ENCODE measurements around the gene LY6G6C.

Gene LY6G6C

GRCh38 chr6:31691564-31692108 lies 29.9 kb downstream of the LY6G6C start:
- Histone ChIP-seq H3K27me3 (ENCODE audit: insufficient read depth, low read length) (no peaks in the 10 kb centered on the region), H3K4me1 (ENCODE audit: insufficient read depth, low read length, severe bottlenecking) (peaks cover 8% of the 10 kb centered on the region), H2AFZ (ENCODE audit: low read length) (no peak overlapping the region), H3K36me3 (ENCODE audit: insufficient read depth, low read length) (peaks cover 70% of the 10 kb centered on the region), H3F3A (ENCODE audit: insufficient read depth, low read length) (no peaks in the 10 kb centered on the region), H3K9ac (ENCODE audit: low read length) (no peak overlapping the region), H3K27ac (ENCODE audit: low read depth, low read length, poor library complexity, severe bottlenecking) (no peak overlapping the region), H4K20me1 (ENCODE audit: insufficient read depth, low read length) (no peaks in the 10 kb centered on the region), H3K9me3 (ENCODE audit: low read length) (no peaks in the 10 kb centered on the region), H3K9me2 (ENCODE audit: low read depth, low read length) (no peaks in the 10 kb centered on the region), H3K4me3 (ENCODE audit: low read depth, low read length, poor library complexity, severe bottlenecking) (no peak overlapping the region), H3K4me2 (ENCODE audit: low read length) (no peak overlapping the region), H3K79me2 (ENCODE audit: insufficient read depth, low read length) (no peaks in the 10 kb centered on the region)
- TF ChIP-seq CTCF (IDR thresholded peaks at IDR 0.05; ENCODE audit: low read length): no peak
- no peak for TF ChIP-seq EZH2 (IDR thresholded peaks at IDR 0.05; ENCODE audit: borderline replicate concordance, low read length)

- Histone ChIP-seq H3K36me3 (ENCODE audit: insufficient read depth, low read length) (peaks cover 73% of the 10 kb centered on the region), H4K20me1 (ENCODE audit: insufficient read depth, low read length) (no peaks in the 10 kb centered on the region), H3K4me3 (ENCODE audit: low read depth, low read length, poor library complexity, severe bottlenecking) (no peak overlapping the region), H3K4me1 (ENCODE audit: insufficient read depth, low read length, severe bottlenecking) (peaks cover 8% of the 10 kb centered on the region), H3K9me2 (ENCODE audit: low read depth, low read length) (no peaks in the 10 kb centered on the region), H3K27ac (ENCODE audit: low read depth, low read length, poor library complexity, severe bottlenecking) (no peak overlapping the region), H2AFZ (ENCODE audit: low read length) (no peak overlapping the region), H3K9me3 (ENCODE audit: low read length) (no peaks in the 10 kb centered on the region), H3K4me2 (ENCODE audit: low read length) (no peak overlapping the region), H3K79me2 (ENCODE audit: insufficient read depth, low read length) (no peaks in the 10 kb centered on the region), H3F3A (ENCODE audit: insufficient read depth, low read length) (no peaks in the 10 kb centered on the region), H3K9ac (ENCODE audit: low read length) (no peak overlapping the region), H3K27me3 (ENCODE audit: insufficient read depth, low read length) (no peaks in the 10 kb centered on the region)
- TF ChIP-seq EZH2 (IDR thresholded peaks at IDR 0.05; ENCODE audit: borderline replicate concordance, low read length): no peak
- TF ChIP-seq CTCF (IDR thresholded peaks at IDR 0.05; ENCODE audit: low read length): no peak
Measured at GRCh38 chr6:31691078-31691463, 30.5 kb downstream of the LY6G6C start.

GRCh38 chr6:31690231-31691077 lies 31.1 kb downstream of the LY6G6C start:
- Histone ChIP-seq H3K9me2 (ENCODE audit: low read depth, low read length) (no peaks in the 10 kb centered on the region), H3K27ac (ENCODE audit: low read depth, low read length, poor library complexity, severe bottlenecking) (no peak overlapping the region), H3K9me3 (ENCODE audit: low read length) (no peaks in the 10 kb centered on the region), H3K36me3 (ENCODE audit: insufficient read depth, low read length) (peaks cover 78% of the 10 kb centered on the region), H3K4me2 (ENCODE audit: low read length) (no peak overlapping the region), H3K4me1 (ENCODE audit: insufficient read depth, low read length, severe bottlenecking) (peaks cover 8% of the 10 kb centered on the region), H3K4me3 (ENCODE audit: low read depth, low read length, poor library complexity, severe bottlenecking) (no peak overlapping the region), H3K9ac (ENCODE audit: low read length) (no peak overlapping the region), H4K20me1 (ENCODE audit: insufficient read depth, low read length) (no peaks in the 10 kb centered on the region), H3K79me2 (ENCODE audit: insufficient read depth, low read length) (no peaks in the 10 kb centered on the region), H2AFZ (ENCODE audit: low read length) (no peak overlapping the region), H3F3A (ENCODE audit: insufficient read depth, low read length) (no peaks in the 10 kb centered on the region), H3K27me3 (ENCODE audit: insufficient read depth, low read length) (no peaks in the 10 kb centered on the region)
- no peak for TF ChIP-seq CTCF (IDR thresholded peaks at IDR 0.05; ENCODE audit: low read length)
- no peak for TF ChIP-seq EZH2 (IDR thresholded peaks at IDR 0.05; ENCODE audit: borderline replicate concordance, low read length)
